HepG2 (cell line): ENCODE results near the gene IQCK. TPM values are rescaled to one million over a fixed set of nuclear protein-coding genes. Genes with fewer than 3 reads are reported as not detected.
"Not testable (repeated sequence)": the region's sequence is repeated elsewhere in the genome, so short reads cannot be mapped to it uniquely, and the experiment has no call there.

Source experiments
- ATAC-seq: fragments of 200-7000 bp; cut with Tn5 transposase; 3 replicates; pipeline ENCODE4 v1.9.1; 2020; ENCODE audit warnings: mild to moderate bottlenecking, moderate library complexity
- BruUV-seq: library from RNA; stranded (reverse); fragments of 400-500 nt; replicated peaks from 2 replicates; lab custom pipeline; 2021; lab: Mats Ljungman, UMichigan
- CTCF ChIA-PET: fragments of 300-600 bp; formaldehyde crosslinking; extraction: SDS; loops from one replicate; lab custom pipeline; 2021; ENCODE audit warnings: low total read pairs, inconsistent platforms, low intra/inter-chr PET ratio; lab: Yijun Ruan, JAX
- POLR2A ChIA-PET: fragments of 350-600 bp; sonication (Branson Sonifier 250); formaldehyde crosslinking; loops from one replicate; lab custom pipeline; 2020; ENCODE audit warnings: antibody characterized with exemption, inconsistent platforms; lab: Yijun Ruan, JAX
- DNase-seq: peaks from one replicate; pipeline ENCODE4 v3.0.0-alpha.2; 2015; ENCODE audit warnings: low spot score
- FAIRE-seq: peaks from 3 replicates; lab custom pipeline; 2011; peaks lifted over from hg19 to GRCh38; lab: Jason Lieb, UNC
- H2AFZ ChIP-seq: one replicate; pipeline ENCODE4 v1.6.1; 2011; ENCODE audit warnings: low read length, inconsistent platforms
- H3K27ac ChIP-seq: fragments of 300-600 bp; 3 replicates; pipeline ENCODE4 v1.8.0; 2011; ENCODE audit warnings: mixed run types, mild to moderate bottlenecking, mixed read lengths, low read length, inconsistent platforms; ENCODE audit not compliant: insufficient read depth; ENCODE audit errors: extremely low read length
- H3K27me3 ChIP-seq, 2 experiments: fragments of 200-600 bp in 1 of 2; 2 replicates in 1 of 2; 3 replicates in 1 of 2; pipeline versions ENCODE4 v1.6.0 to v1.8.0; 2011; ENCODE audit warnings: low read length in 2 of 2, mild to moderate bottlenecking in 2 of 2, moderate library complexity in 2 of 2, inconsistent platforms in 1 of 2; ENCODE audit not compliant: insufficient read depth in 2 of 2, control insufficient read depth in 1 of 2
- H3K36me3 ChIP-seq, 2 experiments: fragments of 200-600 bp in 1 of 2; replicated peaks in 1 of 2; 2 replicates in 1 of 2; 3 replicates in 1 of 2; pipeline versions ENCODE4 v1.5.1 to v1.8.0; 2011; ENCODE audit warnings: low read length in 2 of 2, inconsistent platforms in 1 of 2; ENCODE audit not compliant: insufficient read depth in 2 of 2, control insufficient read depth in 1 of 2
- H3K4me1 ChIP-seq: 2 replicates; pipeline ENCODE4 v1.5.1; 2012; ENCODE audit warnings: low read length, inconsistent platforms; ENCODE audit not compliant: insufficient read depth
- H3K4me2 ChIP-seq: 2 replicates; pipeline ENCODE4 v1.6.0; 2011; ENCODE audit warnings: low read depth, low read length, inconsistent platforms
- H3K4me3 ChIP-seq, 3 experiments: fragments of 200-600 bp in 1 of 3; sonication (generic), shearing (Covaris generic) in 1 of 3; replicated peaks in 1 of 3; 2 replicates each; pipeline ENCODE4 v1.5.1; 2011 to 2016; ENCODE audit warnings: low read length in 3 of 3, inconsistent platforms in 2 of 3, low read depth in 2 of 3, mild to moderate bottlenecking in 2 of 3, control low read depth in 1 of 3, mixed read lengths in 1 of 3; ENCODE audit not compliant: insufficient read depth in 1 of 3
- H3K79me2 ChIP-seq: one replicate; pipeline ENCODE4 v1.6.1; 2011; ENCODE audit warnings: low read length, inconsistent platforms; ENCODE audit not compliant: insufficient read depth
- H3K9ac ChIP-seq: 2 replicates; pipeline ENCODE4 v1.6.0; 2011; ENCODE audit warnings: mild to moderate bottlenecking, low read depth, low read length, inconsistent platforms; ENCODE audit not compliant: insufficient read depth
- H3K9me3 ChIP-seq: 2 replicates; pipeline ENCODE4 v1.5.1; 2012; ENCODE audit warnings: mild to moderate bottlenecking, low read length
- H4K20me1 ChIP-seq: 2 replicates; pipeline ENCODE4 v1.6.0; 2011; ENCODE audit warnings: inconsistent platforms, mild to moderate bottlenecking, low read length, moderate library complexity; ENCODE audit not compliant: insufficient read depth
- AFF4 ChIP-seq: sonication (generic); formaldehyde crosslinking; IDR thresholded peaks from 2 replicates; pipeline ENCODE4 v1.4.0; 2020; ENCODE audit warnings: missing genetic modification reagents
- CSRNP1 ChIP-seq: sonication (generic); formaldehyde crosslinking; IDR thresholded peaks from 2 replicates; pipeline ENCODE4 v1.8.1; 2023; ENCODE audit warnings: mild to moderate bottlenecking, missing genetic modification reagents
- ZNF121 ChIP-seq: sonication (generic); formaldehyde crosslinking; IDR thresholded peaks from 2 replicates; pipeline ENCODE4 v1.5.0; 2020; ENCODE audit warnings: mild to moderate bottlenecking, missing genetic modification reagents
- ZNF512B ChIP-seq: sonication (generic); formaldehyde crosslinking; IDR thresholded peaks from 2 replicates; pipeline ENCODE4 v1.5.1; 2020; ENCODE audit warnings: missing genetic modification reagents, mild to moderate bottlenecking, borderline replicate concordance
- ZNF703 ChIP-seq: sonication (generic); formaldehyde crosslinking; IDR thresholded peaks from 2 replicates; pipeline ENCODE4 v1.5.1; 2020; ENCODE audit warnings: missing genetic modification reagents, mild to moderate bottlenecking, moderate library complexity, borderline replicate concordance
- WGBS: methylation state at CpG from one replicate; pipeline ENCODE4 v1.1.6; 2017; ENCODE audit warnings: low lambda C conversion rate; 5-methylcytosine and 5-hydroxymethylcytosine counted together
- in situ Hi-C: cut with HindIII; loops from 2 replicates; pipeline ENCODE4 v1.10.0; 2017; ENCODE audit warnings: low pct_unique_long_range_greater_than_20kb; ENCODE audit not compliant: extremely low pct_ligation_motif_present
- intact Hi-C: fragments of 100-400 bp; cut with micrococcal nuclease; formaldehyde crosslinking; loops from one replicate; pipeline ENCODE4 v1.10.0; 2022; ENCODE audit not compliant: unreplicated experiment
- polyA plus RNA-seq, 8 experiments: library from polyadenylated mRNA; depleted of rRNA in 3 of 8; stranded (reverse) in 7 of 8; unstranded in 1 of 8; fragments of >200 nt; fragmentation: Illumina TruSeq in 4 of 8; extraction: Trizol in 4 of 8; gene quantifications; 2 replicates each; pipeline versions ENCODE4 v1.2.1 to v1.2.3, GENCODE V29; 2011 to 2016; ENCODE audit warnings: low read depth in 4 of 8, missing spikeins in 1 of 8, mixed read lengths in 1 of 8; ENCODE audit not compliant: insufficient read depth in 1 of 8
- total RNA-seq, 5 experiments: library from RNA; depleted of rRNA; stranded (reverse); fragments of >200 nt; fragmentation: Illumina TruSeq; extraction: Trizol; gene quantifications; 2 replicates each; pipeline ENCODE4 v1.2.3, GENCODE V29; 2016; ENCODE audit warnings: low read depth in 1 of 5

Gene IQCK
- total and polyA plus RNA-seq, 2 of the 13 experiments (the other 11 are each of a cell fraction or from before 2014, with no cell fraction given) = 5.1 to 7.3 TPM

- BruUV-seq, H2AFZ ChIP-seq, H3K9me3 ChIP-seq, DNase-seq, H3K27me3 ChIP-seq, FAIRE-seq, CTCF ChIA-PET, ATAC-seq, H4K20me1 ChIP-seq, H3K27ac ChIP-seq: not testable (repeated sequence)
- Histone ChIP-seq H3K79me2 (peaks cover 32% of the 10 kb centered on the region), H3K4me3 (peak overlapping the region; percentile 74 to 98 (median 98)), H3K9ac (peak overlapping the region; percentile 79), H3K36me3 (peaks cover 13 to 21% of the 10 kb centered on the region in 2 experiments), H3K4me2 (peak overlapping the region; percentile 98), H3K4me1 (peaks cover 37% of the 10 kb centered on the region)
- intact Hi-C loops = loop anchor here (5.0 kb wide), 2 partner anchors 36 to 171 kb away; no protein-coding TSS in a partner anchor
- WGBS = 36% methylated on average over 11 of the region's 11 CpGs
- in situ Hi-C loops = loop anchor here (5.0 kb wide), 1 partner anchor 171 kb away; no protein-coding TSS in a partner anchor
- TF ChIP-seq CSRNP1 = 0 out of 2 replicates have a peak, but pooled peaks have one; percentile 12
- peak; percentile 59; the same call in 1 of the 2 replicates for TF ChIP-seq ZNF121 (CRISPR knock-in tag)
- 0 out of 2 replicates have a peak, but pooled peaks have one; percentile 53 for TF ChIP-seq ZNF703 (CRISPR knock-in tag)
- POLR2A ChIA-PET = interaction anchor here (2.3 kb wide), 1 partner anchor 26 kb away, joined by 10 read pairs; no protein-coding TSS in a partner anchor
Measured at GRCh38 chr16:19716728-19717127, 1.3 kb upstream of the IQCK start.

- WGBS = 2% methylated on average over 10 of the region's 10 CpGs
- ATAC-seq (no peak), FAIRE-seq (no peak), DNase-seq (no peak)
- Histone ChIP-seq H3K36me3 (peaks cover 13 to 21% of the 10 kb centered on the region in 2 experiments), H3K4me3 (peak overlapping the region; percentile 74 to 98 (median 98)), H3K4me1 (peaks cover 31% of the 10 kb centered on the region), H2AFZ (peak overlapping the region; percentile 4), H3K79me2 (peaks cover 30% of the 10 kb centered on the region), H3K27ac (peak overlapping the region; percentile 74), H3K9me3 (no peaks in the 10 kb centered on the region), H4K20me1 (no peaks in the 10 kb centered on the region), H3K9ac (peak overlapping the region; percentile 79), H3K4me2 (peak overlapping the region; percentile 98), H3K27me3 (no peaks in the 10 kb centered on the region; a peak in 1 of 5 replicates)
- intact Hi-C loops (loop anchor here (5.0 kb wide), 2 partner anchors 35 to 170 kb away; no protein-coding TSS in a partner anchor), in situ Hi-C loops (loop anchor here (5.0 kb wide), 1 partner anchor 170 kb away; no protein-coding TSS in a partner anchor)
- POLR2A ChIA-PET = interaction anchor here (0.8 to 2.3 kb wide), 9 partner anchors 11 to 162 kb away, joined by 3 to 12 read pairs (median 4); partner anchors contain the start of gene VPS35L
- CTCF ChIA-PET = no interaction called here
- no TSS peak for BruUV-seq
- TF ChIP-seq AFF4 (0 out of 2 replicates have a peak, but pooled peaks have one; percentile 23), ZNF512B (CRISPR knock-in tag) (no peak)
Measured at GRCh38 chr16:19717314-19717713, 757 bp upstream of the IQCK start.
